NCI-H1417 treated with DMSO at 0.1 percent for 48 hours (cell line): ENCODE measurements around the gene DPPA2.
"Not testable (repeated sequence)": the region's sequence is repeated elsewhere in the genome, so short reads cannot be mapped to it uniquely, and the experiment has no call there.

Experiments
- DNase-seq: peaks from one replicate; lab custom pipeline; 2025; lab: John Stamatoyannopoulos, UW

DPPA2 gene

GRCh38 chr3:109316162-109316730 is at the start of gene DPPA2:
Gene DPPA2, minus strand, starts transcription at chr3:109316517. Its CDS starts 1,975 bp downstream, at chr3:109314542.
- DNase-seq, result no peak

- no peak for DNase-seq
Measured at GRCh38 chr3:109364088-109364487, 47.8 kb upstream of the DPPA2 start.

- no peak for DNase-seq
Measured at GRCh38 chr3:109363634-109364033, 47.3 kb upstream of the DPPA2 start.

- no peak for DNase-seq
Measured at GRCh38 chr3:109362823-109363222, 46.5 kb upstream of the DPPA2 start.

- DNase-seq, result not testable (repeated sequence)
Measured at GRCh38 chr3:109358809-109359208, 42.5 kb upstream of the DPPA2 start.

- no peak for DNase-seq
Measured at GRCh38 chr3:109356442-109357155, 40.3 kb upstream of the DPPA2 start.

- no peak for DNase-seq
Measured at GRCh38 chr3:109355625-109356441, 39.5 kb upstream of the DPPA2 start.

GRCh38 chr3:109353057-109353456 is 36.7 kb upstream of the DPPA2 start:
- no peak for DNase-seq

GRCh38 chr3:109351231-109351630 is 34.9 kb upstream of the DPPA2 start:
- no peak for DNase-seq

GRCh38 chr3:109346770-109347295 is 30.5 kb upstream of the DPPA2 start:
- no peak for DNase-seq

GRCh38 chr3:109346099-109346498 is 29.8 kb upstream of the DPPA2 start:
- no peak for DNase-seq

GRCh38 chr3:109339714-109340648 is 23.7 kb upstream of the DPPA2 start:
- no peak for DNase-seq

- no peak for DNase-seq
Measured at GRCh38 chr3:109339197-109339596, 22.9 kb upstream of the DPPA2 start.

- DNase-seq, result no peak
Measured at GRCh38 chr3:109338322-109338721, 22.0 kb upstream of the DPPA2 start.

- DNase-seq, result no peak
Measured at GRCh38 chr3:109337393-109337792, 21.1 kb upstream of the DPPA2 start, which contains the start of gene DPPA4. Gene DPPA4, minus strand, starts transcription at chr3:109337546. Its CDS starts 29 bp downstream, at chr3:109337517.

- DNase-seq, result no peak
Measured at GRCh38 chr3:109336291-109336861, 20.1 kb upstream of the DPPA2 start.

- DNase-seq, result no peak
Measured at GRCh38 chr3:109334572-109334971, 18.3 kb upstream of the DPPA2 start.

GRCh38 chr3:109331692-109332091 is 15.4 kb upstream of the DPPA2 start:
- DNase-seq, result no peak

- no peak for DNase-seq
Measured at GRCh38 chr3:109330405-109330804, 14.1 kb upstream of the DPPA2 start.

- DNase-seq, result no peak
Measured at GRCh38 chr3:109328202-109328601, 11.9 kb upstream of the DPPA2 start.

- DNase-seq, result no peak
Measured at GRCh38 chr3:109325657-109326056, 9.3 kb upstream of the DPPA2 start.
